Esophagus muscularis mucosa (tissue), 4 donors: ENCODE results near the gene AIPL1. TPM values are rescaled to one million over a fixed set of nuclear protein-coding genes. Genes with fewer than 3 reads are reported as not detected.

ENCODE experiments used
- DNase-seq: peaks from one replicate; pipeline ENCODE4 v3.0.0-alpha.2; 2017; ENCODE audit errors: extremely low spot score
- H3K27ac ChIP-seq, 4 donors: fragments of 200-600 bp; sonication (generic); replicated peaks in 1 of 4; 1 replicate in 3 of 4; 2 replicates in 1 of 4; pipeline ENCODE4 v1.5.1; 2016 to 2019; ENCODE audit warnings: mild to moderate bottlenecking in 1 of 4
- H3K27me3 ChIP-seq, 4 donors: fragments of 200-600 bp; sonication (generic); one replicate each; pipeline versions ENCODE4 v1.5.1 to v1.6.0; 2016 to 2019
- H3K36me3 ChIP-seq, 4 donors: fragments of 200-600 bp; sonication (generic); one replicate each; pipeline ENCODE4 v1.5.1; 2016 to 2019
- H3K4me1 ChIP-seq, 4 donors: fragments of 200-600 bp; sonication (generic); one replicate each; pipeline ENCODE4 v1.5.1; 2016 to 2019
- H3K4me3 ChIP-seq, 4 donors: fragments of 200-600 bp; sonication (generic); 1 replicate in 2 of 4; 2 replicates in 2 of 4; pipeline ENCODE4 v1.5.1; 2016 to 2019; ENCODE audit warnings: mild to moderate bottlenecking in 4 of 4, moderate library complexity in 1 of 4
- H3K9me3 ChIP-seq, 4 donors: fragments of 200-600 bp; sonication (generic); 1 replicate in 3 of 4; 2 replicates in 1 of 4; pipeline ENCODE4 v1.5.1; 2016 to 2019
- CTCF ChIP-seq, 3 experiments: fragments of 200-600 bp in 2 of 3; fragments of 450-650 bp in 1 of 3; sonication (generic) in 2 of 3; IDR thresholded peaks; one replicate each; pipeline ENCODE4 v1.5.1; 2017 to 2019; ENCODE audit warnings: antibody characterized with exemption in 3 of 3, mild to moderate bottlenecking in 2 of 3, moderate library complexity in 1 of 3
- EP300 ChIP-seq: sonication (generic); formaldehyde crosslinking; IDR thresholded peaks from one replicate; pipeline ENCODE4 v1.6.1; 2017; ENCODE audit warnings: antibody characterized with exemption
- POLR2A ChIP-seq: fragments of 450-650 bp; IDR thresholded peaks from one replicate; pipeline ENCODE4 v1.6.1; 2017; ENCODE audit warnings: antibody characterized with exemption, moderate library complexity, mild to moderate bottlenecking, low read depth
- POLR2AphosphoS5 ChIP-seq, 2 donors: sonication (generic); formaldehyde crosslinking; IDR thresholded peaks; one replicate each; pipeline ENCODE4 v1.6.1; 2017; ENCODE audit warnings: antibody characterized with exemption in 2 of 2
- WGBS: methylation state at CpG from one replicate; pipeline ENCODE4 v1.1.5; 2018; 5-methylcytosine and 5-hydroxymethylcytosine counted together
- intact Hi-C: fragments of 100-400 bp; cut with DNase I; formaldehyde crosslinking; loops from one replicate; pipeline ENCODE4 v1.15.1; 2023
- total RNA-seq, 4 donors: library from RNA; depleted of rRNA; stranded (reverse); fragments of >200 nt; gene quantifications; one replicate each; pipeline versions ENCODE4 v1.1.0 to v1.2.1, GENCODE V29; 2016

AIPL1 gene
- total RNA-seq, 4 donors from 2014 or later: not detected

GRCh38 chr17:6470146-6470718 is 35.3 kb upstream of the AIPL1 start:
- intact Hi-C loops: loop anchor here (5.0 kb wide), 2 partner anchors 87 to 172 kb away; partner anchors contain the start of genes KIAA0753, PITPNM3 and TXNDC17
- Histone ChIP-seq H3K36me3 (peaks cover 0 to 67% (median 34%) of the 10 kb centered on the region in 4 donors), H3K4me3 (no peak overlapping the region), H3K27ac (no peak overlapping the region), H3K27me3 (no peaks in the 10 kb centered on the region), H3K4me1 (peaks cover 0 to 22% (median 12%) of the 10 kb centered on the region in 4 donors), H3K9me3 (no peaks in the 10 kb centered on the region)
- 93% methylated on average over 15 of the region's 24 CpGs for WGBS
- no peak for TF ChIP-seq POLR2AphosphoS5 (IDR thresholded peaks at IDR 0.05)
- no peak for TF ChIP-seq POLR2A
- no peak for TF ChIP-seq CTCF (IDR thresholded peaks at IDR 0.05)
- no peak for TF ChIP-seq EP300
- no peak for DNase-seq

- no peaks in the 10 kb centered on the region for H3K27me3 ChIP-seq
- WGBS: 88% methylated on average over 23 of the region's 23 CpGs
- TF ChIP-seq POLR2AphosphoS5 (IDR thresholded peaks at IDR 0.05) (no peak), CTCF (IDR thresholded peaks at IDR 0.05) (no peak), EP300 (no peak), POLR2A (no peak)
- H3K27ac ChIP-seq: no peak overlapping the region
- no peak for DNase-seq
- H3K4me3 ChIP-seq: no peak overlapping the region
- H3K36me3 ChIP-seq: peaks cover 0 to 75% (median 39%) of the 10 kb centered on the region in 4 donors
- H3K4me1 ChIP-seq: peaks cover 0 to 14% (median 6%) of the 10 kb centered on the region in 4 donors
- H3K9me3 ChIP-seq: no peaks in the 10 kb centered on the region
- intact Hi-C loops: no loop called here
Observed at GRCh38 chr17:6468051-6468790, 33.3 kb upstream of the AIPL1 start.

GRCh38 chr17:6467567-6467966 is 32.6 kb upstream of the AIPL1 start:
- intact Hi-C loops: no loop called here
- Histone ChIP-seq H3K9me3 (no peaks in the 10 kb centered on the region), H3K4me1 (peaks cover 0 to 8% (median under 1%) of the 10 kb centered on the region in 4 donors), H3K27me3 (no peaks in the 10 kb centered on the region), H3K4me3 (no peak overlapping the region), H3K27ac (no peak overlapping the region), H3K36me3 (peaks cover 0 to 81% (median 41%) of the 10 kb centered on the region in 4 donors)
- 60% methylated on average over 1 of the region's 1 CpG for WGBS
- no peak for TF ChIP-seq EP300
- DNase-seq: no peak

- Histone ChIP-seq H3K9me3 (no peaks in the 10 kb centered on the region), H3K27me3 (no peaks in the 10 kb centered on the region), H3K4me3 (no peak overlapping the region), H3K27ac (no peak overlapping the region), H3K4me1 (no peaks in the 10 kb centered on the region), H3K36me3 (peaks cover 0 to 90% (median 44%) of the 10 kb centered on the region in 4 donors)
- intact Hi-C loops: no loop called here
- WGBS: 81% methylated on average over 16 of the region's 19 CpGs
- no peak for DNase-seq
- TF ChIP-seq CTCF (IDR thresholded peaks at IDR 0.05): no peak
Observed at GRCh38 chr17:6465206-6466003, 30.5 kb upstream of the AIPL1 start.

GRCh38 chr17:6464446-6465041 is 29.6 kb upstream of the AIPL1 start:
- no peaks in the 10 kb centered on the region for H3K27me3 ChIP-seq
- H3K4me1 ChIP-seq: no peaks in the 10 kb centered on the region
- H3K9me3 ChIP-seq: no peaks in the 10 kb centered on the region
- intact Hi-C loops: no loop called here
- WGBS: 93% methylated on average over 14 of the region's 14 CpGs
- H3K4me3 ChIP-seq: no peak overlapping the region
- H3K36me3 ChIP-seq: peaks cover 0 to 83% (median 44%) of the 10 kb centered on the region in 4 donors
- no peak for DNase-seq
- H3K27ac ChIP-seq: no peak overlapping the region
- TF ChIP-seq CTCF (IDR thresholded peaks at IDR 0.05): no peak
- TF ChIP-seq POLR2A: no peak
- TF ChIP-seq EP300: no peak
- no peak for TF ChIP-seq POLR2AphosphoS5 (IDR thresholded peaks at IDR 0.05)
